Measurements from ENCODE around the gene CLMN. TPM values are rescaled to one million over a fixed set of nuclear protein-coding genes. Genes with fewer than 3 reads are reported as not detected.

Gene CLMN
- total and polyA plus RNA-seq, 2 of the 13 experiments (the other 11 are each of a cell fraction or from before 2014, with no cell fraction given), result 15.1 to 16.7 TPM

GRCh38 chr14:95315579-95315978 is 4.1 kb downstream of the CLMN start:
- Histone ChIP-seq H3K27ac (ENCODE audit: extremely low read length, insufficient read depth, low read length) (no peak overlapping the region), H4K20me1 (ENCODE audit: insufficient read depth, low read length) (no peaks in the 10 kb centered on the region; the same call in 1 of the 2 replicates), H3K9ac (ENCODE audit: insufficient read depth, low read depth, low read length) (no peak overlapping the region), H3K4me2 (ENCODE audit: low read depth, low read length) (peak overlapping the region; percentile 6), H3K4me1 (ENCODE audit: insufficient read depth, low read length) (peaks cover 75% of the 10 kb centered on the region), H2AFZ (ENCODE audit: low read length) (no peak overlapping the region), H3K9me3 (ENCODE audit: low read length) (no peaks in the 10 kb centered on the region), H3K4me3 (replicated peaks in 1 of 3; ENCODE audit: insufficient read depth in 1 of 3, low read depth in 2 of 3, low read length in 3 of 3) (no peak overlapping the region), H3K79me2 (ENCODE audit: insufficient read depth, low read length) (peaks cover 13% of the 10 kb centered on the region), H3K36me3 (replicated peaks in 1 of 2; ENCODE audit: control insufficient read depth in 1 of 2, insufficient read depth in 2 of 2, low read length in 2 of 2) (no peaks in the 10 kb centered on the region), H3K27me3 (ENCODE audit: control insufficient read depth in 1 of 2, insufficient read depth in 2 of 2, low read length in 2 of 2) (no peaks in the 10 kb centered on the region; a peak in 1 of 5 replicates)
- 28% methylated on average over 4 of the region's 7 CpGs for WGBS (ENCODE audit: low lambda C conversion rate)
- BruUV-seq (replicated peaks), result no TSS peak
- DNase-seq (ENCODE audit: low spot score), result no peak
- intact Hi-C loops (cut with micrococcal nuclease; ENCODE audit: unreplicated experiment), result loop anchor here (2.0 to 5.0 kb wide), 2 partner anchors 15 to 48 kb away; no protein-coding TSS in a partner anchor
- no peak for FAIRE-seq
- in situ Hi-C loops (cut with HindIII; ENCODE audit: extremely low pct_ligation_motif_present, low pct_unique_long_range_greater_than_20kb), result no loop called here
- TF ChIP-seq SRSF4 (IDR thresholded peaks at IDR 0.05; ENCODE audit: low read depth, low read length, poor library complexity, severe bottlenecking), result no peak
- TF ChIP-seq MXD4 (CRISPR knock-in tag; IDR thresholded peaks at IDR 0.05), result no peak
- TF ChIP-seq ZNF546 (CRISPR knock-in tag; conservative IDR thresholded peaks at IDR 0.05), result no peak
- no peak for TF ChIP-seq ZNF160 (CRISPR knock-in tag; IDR thresholded peaks at IDR 0.05)
- peak; percentile 9; the same call in 1 of the 2 replicates for TF ChIP-seq HNF4G (IDR thresholded peaks at IDR 0.05; ENCODE audit: borderline replicate concordance, low read depth, low read length)
- no peak for TF ChIP-seq HNF4G (CRISPR knock-in tag; IDR thresholded peaks at IDR 0.05; ENCODE audit: borderline replicate concordance, low read depth)
- TF ChIP-seq ZBTB4 (CRISPR knock-in tag; IDR thresholded peaks at IDR 0.05; ENCODE audit: borderline replicate concordance), result no peak
- TF ChIP-seq TCF7L2 (IDR thresholded peaks at IDR 0.05; ENCODE audit: low read depth, low read length), result no peak
- no peak; the same call in 2 of the 3 replicates for ATAC-seq
- POLR2A ChIA-PET, result interaction anchor here (1.0 kb wide), 1 partner anchor 20 kb away, joined by 3 read pairs; no protein-coding TSS in a partner anchor
- CTCF ChIA-PET (ENCODE audit: low intra/inter-chr PET ratio, low total read pairs), result no interaction called here

Data from HepG2 (cell line).